HEK293T (cell line): ENCODE results near the gene TAF5L.

Experiments
- ARNT ChIP-seq: fragments of 450-650 bp; IDR thresholded peaks from 2 replicates; pipeline ENCODE4 v1.6.1; 2017; ENCODE audit warnings: mild to moderate bottlenecking
- BHLHE40 ChIP-seq: fragments of 450-650 bp; IDR thresholded peaks from 2 replicates; pipeline ENCODE4 v1.6.1; 2016; ENCODE audit warnings: mild to moderate bottlenecking, moderate library complexity, borderline replicate concordance
- CTBP1 ChIP-seq: fragments of 450-650 bp; IDR thresholded peaks from 2 replicates; pipeline ENCODE4 v1.6.1; 2016; ENCODE audit warnings: borderline replicate concordance
- ELF4 ChIP-seq: fragments of 450-650 bp; IDR thresholded peaks from 2 replicates; pipeline ENCODE4 v1.6.1; 2017; ENCODE audit warnings: antibody characterized with exemption
- FOXA1 ChIP-seq: fragments of 450-650 bp; IDR thresholded peaks from 2 replicates; pipeline ENCODE4 v1.6.1; 2016; ENCODE audit warnings: mild to moderate bottlenecking
- FOXK2 ChIP-seq: fragments of 450-650 bp; IDR thresholded peaks from 2 replicates; pipeline ENCODE4 v1.6.1; 2016; ENCODE audit warnings: mild to moderate bottlenecking
- FOXM1 ChIP-seq: fragments of 450-650 bp; IDR thresholded peaks from 2 replicates; pipeline ENCODE4 v1.6.1; 2017; ENCODE audit warnings: mild to moderate bottlenecking, borderline replicate concordance
- HDGF ChIP-seq: fragments of 450-650 bp; IDR thresholded peaks from 2 replicates; pipeline ENCODE4 v1.6.1; 2017; ENCODE audit warnings: antibody characterized with exemption, borderline replicate concordance
- LEF1 ChIP-seq: fragments of 450-650 bp; IDR thresholded peaks from 2 replicates; pipeline ENCODE4 v1.6.1; 2017; ENCODE audit warnings: mild to moderate bottlenecking, borderline replicate concordance
- SP1 ChIP-seq: fragments of 450-650 bp; IDR thresholded peaks from 2 replicates; pipeline ENCODE4 v1.6.1; 2017
- SUZ12 ChIP-seq: fragments of 450-650 bp; IDR thresholded peaks from 2 replicates; pipeline ENCODE4 v1.6.1; 2016; ENCODE audit warnings: mild to moderate bottlenecking
- ZNF384 ChIP-seq: fragments of 450-650 bp; IDR thresholded peaks from 2 replicates; pipeline ENCODE4 v1.6.1; 2016
- TF ChIP-seq, protein P1 (sequence below): fragments of 450-650 bp; IDR thresholded peaks from 2 replicates; pipeline ENCODE4 v1.6.1; 2016

DNA sequence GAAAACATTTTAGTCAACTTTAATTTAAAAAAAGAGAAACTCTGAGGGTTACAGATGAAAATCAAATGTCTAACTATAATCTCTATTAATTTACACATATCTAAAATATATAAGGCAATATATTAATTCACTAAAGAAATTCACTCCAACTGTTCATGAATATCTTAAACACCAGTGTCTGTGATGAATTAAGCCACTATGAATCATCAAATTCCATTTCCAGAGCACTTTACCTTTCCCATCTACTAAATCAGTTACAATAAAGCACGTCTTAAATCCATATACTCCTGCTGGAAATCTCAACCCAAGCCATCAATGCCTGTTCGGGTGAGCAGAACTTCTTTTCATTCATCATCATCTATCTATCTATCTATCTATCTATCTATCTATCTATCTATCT lies 4.3 kb downstream of the TAF5L start:
- no peak for TF ChIP-seq ELF4
- no peak for TF ChIP-seq ARNT
- TF ChIP-seq FOXA1: no peak
- no peak for TF ChIP-seq BHLHE40
- TF ChIP-seq FOXM1: no peak
- no peak for TF ChIP-seq FOXK2
- TF ChIP-seq SP1: no peak
- no peak for TF ChIP-seq SUZ12
- TF ChIP-seq HDGF: no peak
- no peak for TF ChIP-seq LEF1
- TF ChIP-seq ZNF384: no peak
- TF ChIP-seq CTBP1: no peak
- TF ChIP-seq, protein P1, sequence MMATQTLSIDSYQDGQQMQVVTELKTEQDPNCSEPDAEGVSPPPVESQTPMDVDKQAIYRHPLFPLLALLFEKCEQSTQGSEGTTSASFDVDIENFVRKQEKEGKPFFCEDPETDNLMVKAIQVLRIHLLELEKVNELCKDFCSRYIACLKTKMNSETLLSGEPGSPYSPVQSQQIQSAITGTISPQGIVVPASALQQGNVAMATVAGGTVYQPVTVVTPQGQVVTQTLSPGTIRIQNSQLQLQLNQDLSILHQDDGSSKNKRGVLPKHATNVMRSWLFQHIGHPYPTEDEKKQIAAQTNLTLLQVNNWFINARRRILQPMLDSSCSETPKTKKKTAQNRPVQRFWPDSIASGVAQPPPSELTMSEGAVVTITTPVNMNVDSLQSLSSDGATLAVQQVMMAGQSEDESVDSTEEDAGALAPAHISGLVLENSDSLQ: no peak
